Endothelial cell (in vitro differentiated cells): ENCODE measurements around the gene FNBP1. TPM values are rescaled to one million over a fixed set of nuclear protein-coding genes. Genes with fewer than 3 reads are reported as not detected.
A peak's percentile ranks its signal among the peaks of the same experiment; 100 is the strongest.

ENCODE experiments used
- DNase-seq: peaks from one replicate; pipeline ENCODE4 v3.0.0; 2021; ENCODE audit warnings: low spot score
- H3K27ac Mint-ChIP-seq: one replicate; pipeline ENCODE4 v1.8.0; 2021; ENCODE audit warnings: mixed read lengths, inconsistent platforms; ENCODE audit not compliant: unreplicated experiment
- H3K27me3 Mint-ChIP-seq: one replicate; pipeline ENCODE4 v1.8.0; 2021; ENCODE audit warnings: mild to moderate bottlenecking, moderate library complexity, mixed read lengths, inconsistent platforms; ENCODE audit not compliant: unreplicated experiment
- H3K36me3 Mint-ChIP-seq: one replicate; pipeline ENCODE4 v1.8.0; 2021; ENCODE audit warnings: mild to moderate bottlenecking, low read depth, mixed read lengths, inconsistent platforms; ENCODE audit not compliant: unreplicated experiment
- H3K4me1 Mint-ChIP-seq: one replicate; pipeline ENCODE4 v1.8.0; 2021; ENCODE audit warnings: mild to moderate bottlenecking, mixed read lengths, inconsistent platforms; ENCODE audit not compliant: unreplicated experiment
- H3K4me3 Mint-ChIP-seq: one replicate; pipeline ENCODE4 v1.8.0; 2021; ENCODE audit warnings: mild to moderate bottlenecking, mixed read lengths, inconsistent platforms; ENCODE audit not compliant: unreplicated experiment
- H3K9me3 Mint-ChIP-seq: one replicate; pipeline ENCODE4 v1.8.0; 2021; ENCODE audit warnings: mixed read lengths, inconsistent platforms; ENCODE audit not compliant: unreplicated experiment
- CTCF ChIP-seq: fragments of 200-600 bp; sonication (generic); IDR thresholded peaks from one replicate; pipeline ENCODE4 v1.5.0; 2021; ENCODE audit warnings: antibody characterized with exemption; ENCODE audit not compliant: unreplicated experiment
- total RNA-seq: library from RNA; stranded (reverse); fragmentation: NEBNext Ultra II Directional; extraction: Animal tissue kit (Norgen Biotek cat#: 25700); gene quantifications from one replicate; pipeline ENCODE4 v1.2.1, GENCODE V29; 2021; ENCODE audit not compliant: unreplicated experiment

The FNBP1 gene
- total RNA-seq, 1 donor from 2014 or later: 119 TPM

- no peaks in the 10 kb centered on the region for H3K4me1 Mint-ChIP-seq
- peaks cover 17% of the 10 kb centered on the region for H3K36me3 Mint-ChIP-seq
- no peaks in the 10 kb centered on the region for H3K9me3 Mint-ChIP-seq
Measured at GRCh38 chr9:129873563-129874190, 169.3 kb downstream of the FNBP1 start.

GRCh38 chr9:129871046-129871445, 171.9 kb downstream of the FNBP1 start:
- no peaks in the 10 kb centered on the region for H3K4me1 Mint-ChIP-seq
- no peak for TF ChIP-seq CTCF
- H3K27me3 Mint-ChIP-seq: peaks cover 2% of the 10 kb centered on the region
- H3K27ac Mint-ChIP-seq: no peak overlapping the region
- no peak overlapping the region for H3K4me3 Mint-ChIP-seq
- no peaks in the 10 kb centered on the region for H3K9me3 Mint-ChIP-seq
- DNase-seq: no peak
- peaks cover 17% of the 10 kb centered on the region for H3K36me3 Mint-ChIP-seq

More at GRCh38 chr9:129873563-129874190, 169.3 kb downstream of the FNBP1 start:
- H3K27ac Mint-ChIP-seq: no peak overlapping the region
- peaks cover 7% of the 10 kb centered on the region for H3K27me3 Mint-ChIP-seq
- TF ChIP-seq CTCF: no peak
- no peak for DNase-seq
- peak overlapping the region; percentile 7 for H3K4me3 Mint-ChIP-seq

- TF ChIP-seq CTCF: no peak
- peaks cover 2% of the 10 kb centered on the region for H3K27me3 Mint-ChIP-seq
- H3K36me3 Mint-ChIP-seq: peaks cover 17% of the 10 kb centered on the region
- DNase-seq: no peak
- H3K9me3 Mint-ChIP-seq: no peaks in the 10 kb centered on the region
- H3K27ac Mint-ChIP-seq: no peak overlapping the region
- H3K4me3 Mint-ChIP-seq: no peak overlapping the region
- no peaks in the 10 kb centered on the region for H3K4me1 Mint-ChIP-seq
Measured at GRCh38 chr9:129869585-129870501, 173.1 kb downstream of the FNBP1 start.

GRCh38 chr9:129868872-129869486, 174.0 kb downstream of the FNBP1 start:
- TF ChIP-seq CTCF: no peak
- DNase-seq: no peak
- Mint-ChIP-seq H3K4me1 (no peaks in the 10 kb centered on the region), H3K4me3 (no peak overlapping the region), H3K27ac (no peak overlapping the region), H3K27me3 (peaks cover 2% of the 10 kb centered on the region), H3K9me3 (no peaks in the 10 kb centered on the region), H3K36me3 (peaks cover 11% of the 10 kb centered on the region)
